Activated B cell treated with CpG ODN at 0.5 μM for 24 hours (primary cell): ENCODE data around the gene MACROD2. TPM values are rescaled to one million over a fixed set of nuclear protein-coding genes. Genes with fewer than 3 reads are reported as not detected.

ENCODE experiments used
- ATAC-seq: fragments of 200-7000 bp; cut with Tn5 transposase; one replicate; pipeline ENCODE4 v1.10.0; 2021; ENCODE audit warnings: low read depth, mild to moderate bottlenecking, moderate library complexity
- CTCF ChIA-PET: fragments of 350-600 bp; sonication (Branson Sonifier 250); formaldehyde crosslinking; loops from one replicate; lab custom pipeline; 2021; ENCODE audit warnings: antibody characterized with exemption; lab: Charles Lee
- POLR2A ChIA-PET: fragments of 350-600 bp; sonication (Branson Sonifier 250); formaldehyde crosslinking; loops from one replicate; lab custom pipeline; 2021; ENCODE audit warnings: antibody characterized with exemption; lab: Charles Lee
- DNase-seq: peaks from one replicate; pipeline ENCODE4 v3.0.0; 2022
- H3K27ac Mint-ChIP-seq: one replicate; pipeline ENCODE4 v1.8.0; 2020; ENCODE audit warnings: mixed read lengths
- H3K27me3 Mint-ChIP-seq: one replicate; pipeline ENCODE4 v1.8.0; 2021; ENCODE audit warnings: mixed read lengths
- H3K36me3 Mint-ChIP-seq: one replicate; pipeline ENCODE4 v1.8.0; 2021; ENCODE audit warnings: low read depth, mixed read lengths
- H3K4me1 Mint-ChIP-seq: one replicate; pipeline ENCODE4 v1.8.0; 2021; ENCODE audit warnings: mixed read lengths
- H3K4me3 Mint-ChIP-seq: one replicate; pipeline ENCODE4 v1.8.0; 2020; ENCODE audit warnings: mild to moderate bottlenecking, mixed read lengths
- H3K9me3 Mint-ChIP-seq: one replicate; pipeline ENCODE4 v1.8.0; 2020; ENCODE audit warnings: mixed read lengths
- CTCF ChIP-seq: fragments of 200-600 bp; IDR thresholded peaks from one replicate; pipeline ENCODE4 v1.8.0; 2022; ENCODE audit warnings: antibody characterized with exemption, mild to moderate bottlenecking
- intact Hi-C: fragments of 100-400 bp; cut with micrococcal nuclease; formaldehyde crosslinking; loops from one replicate; pipeline ENCODE4 v1.15.1; 2024
- total RNA-seq: library from RNA; stranded (reverse); gene quantifications from 2 replicates; pipeline ENCODE4 v1.2.3, GENCODE V29; 2022

MACROD2 gene
- total RNA-seq, 1 donor from 2014 or later: 55.1 TPM

GRCh38 chr20:15596220-15596890 is 1601.0 kb downstream of the MACROD2 start:
- Mint-ChIP-seq H3K4me1 (no peaks in the 10 kb centered on the region), H3K9me3 (no peaks in the 10 kb centered on the region), H3K4me3 (no peak overlapping the region), H3K27ac (no peak overlapping the region), H3K27me3 (peaks cover 3% of the 10 kb centered on the region), H3K36me3 (no peaks in the 10 kb centered on the region)
- ATAC-seq (no peak), DNase-seq (no peak)
- CTCF ChIA-PET: no interaction called here
- no peak for TF ChIP-seq CTCF
- POLR2A ChIA-PET: no interaction called here
- intact Hi-C loops: no loop called here

GRCh38 chr20:15597306-15597705 is 1602.0 kb downstream of the MACROD2 start:
- Mint-ChIP-seq H3K27ac (no peak overlapping the region), H3K9me3 (no peaks in the 10 kb centered on the region), H3K27me3 (peaks cover 3% of the 10 kb centered on the region), H3K36me3 (no peaks in the 10 kb centered on the region), H3K4me1 (no peaks in the 10 kb centered on the region), H3K4me3 (no peak overlapping the region)
- ChIA-PET POLR2A (no interaction called here), CTCF (no interaction called here)
- DNase-seq (no peak), ATAC-seq (no peak)
- intact Hi-C loops: no loop called here
- TF ChIP-seq CTCF: no peak

GRCh38 chr20:15599961-15600360 is 1604.6 kb downstream of the MACROD2 start:
- DNase-seq: no peak
- no peaks in the 10 kb centered on the region for H3K27me3 Mint-ChIP-seq
- no peak for ATAC-seq
- intact Hi-C loops: no loop called here
- ChIA-PET CTCF (no interaction called here), POLR2A (no interaction called here)
- TF ChIP-seq CTCF: no peak
- H3K9me3 Mint-ChIP-seq: no peaks in the 10 kb centered on the region
- no peaks in the 10 kb centered on the region for H3K4me1 Mint-ChIP-seq
- H3K27ac Mint-ChIP-seq: no peak overlapping the region
- no peak overlapping the region for H3K4me3 Mint-ChIP-seq
- no peaks in the 10 kb centered on the region for H3K36me3 Mint-ChIP-seq

GRCh38 chr20:15600565-15600964 is 1605.2 kb downstream of the MACROD2 start:
- intact Hi-C loops: no loop called here
- ChIA-PET CTCF (no interaction called here), POLR2A (no interaction called here)
- H3K36me3 Mint-ChIP-seq: no peaks in the 10 kb centered on the region
- H3K9me3 Mint-ChIP-seq: no peaks in the 10 kb centered on the region
- no peak for ATAC-seq
- H3K27ac Mint-ChIP-seq: no peak overlapping the region
- no peak for DNase-seq
- no peaks in the 10 kb centered on the region for H3K4me1 Mint-ChIP-seq
- no peak for TF ChIP-seq CTCF
- H3K27me3 Mint-ChIP-seq: no peaks in the 10 kb centered on the region
- H3K4me3 Mint-ChIP-seq: no peak overlapping the region

- Mint-ChIP-seq H3K4me1 (no peaks in the 10 kb centered on the region), H3K27ac (no peak overlapping the region), H3K9me3 (no peaks in the 10 kb centered on the region), H3K4me3 (no peak overlapping the region), H3K36me3 (no peaks in the 10 kb centered on the region), H3K27me3 (no peaks in the 10 kb centered on the region)
- ATAC-seq: no peak
- ChIA-PET CTCF (no interaction called here), POLR2A (no interaction called here)
- DNase-seq: no peak
- no peak for TF ChIP-seq CTCF
- intact Hi-C loops: no loop called here
Observed at GRCh38 chr20:15603506-15603905, 1608.2 kb downstream of the MACROD2 start.
